ENCODE measurements around the gene SLC28A2.

DNA sequence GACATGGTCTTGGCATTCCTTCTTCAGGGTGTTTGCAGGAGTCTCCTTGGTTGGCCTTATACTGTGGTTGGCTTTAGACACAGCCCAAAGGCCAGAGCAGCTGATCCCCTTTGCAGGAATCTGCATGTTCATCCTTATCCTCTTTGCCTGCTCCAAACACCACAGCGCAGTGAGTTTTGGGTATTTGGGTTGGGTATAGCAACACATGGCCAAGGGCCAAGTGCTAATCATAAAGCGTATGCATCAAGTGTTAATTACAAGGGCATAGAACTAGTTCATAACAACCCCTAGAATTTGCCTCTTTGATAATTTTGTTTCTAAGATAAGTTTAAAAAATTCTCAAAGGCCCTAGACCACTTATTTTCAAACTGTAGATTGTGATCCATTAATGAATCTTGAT is 11.8 kb downstream of the SLC28A2 start:
- no peak for TF ChIP-seq CTCF (IDR thresholded peaks at IDR 0.05 in 2 of 3, conservative IDR thresholded peaks at IDR 0.05 in 1 of 3; ENCODE audit: insufficient read depth in 2 of 3, low read depth in 1 of 3, low read length in 3 of 3)
- no peak for TF ChIP-seq POLR2A (conservative IDR thresholded peaks at IDR 0.05)
- TF ChIP-seq, protein P1, sequence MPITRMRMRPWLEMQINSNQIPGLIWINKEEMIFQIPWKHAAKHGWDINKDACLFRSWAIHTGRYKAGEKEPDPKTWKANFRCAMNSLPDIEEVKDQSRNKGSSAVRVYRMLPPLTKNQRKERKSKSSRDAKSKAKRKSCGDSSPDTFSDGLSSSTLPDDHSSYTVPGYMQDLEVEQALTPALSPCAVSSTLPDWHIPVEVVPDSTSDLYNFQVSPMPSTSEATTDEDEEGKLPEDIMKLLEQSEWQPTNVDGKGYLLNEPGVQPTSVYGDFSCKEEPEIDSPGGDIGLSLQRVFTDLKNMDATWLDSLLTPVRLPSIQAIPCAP (CRISPR knock-in tag; IDR thresholded peaks at IDR 0.05; ENCODE audit: borderline replicate concordance): no peak
- no peak for TF ChIP-seq NCOA1 (IDR thresholded peaks at IDR 0.05; ENCODE audit: low read depth)
- TF ChIP-seq, protein P2, sequence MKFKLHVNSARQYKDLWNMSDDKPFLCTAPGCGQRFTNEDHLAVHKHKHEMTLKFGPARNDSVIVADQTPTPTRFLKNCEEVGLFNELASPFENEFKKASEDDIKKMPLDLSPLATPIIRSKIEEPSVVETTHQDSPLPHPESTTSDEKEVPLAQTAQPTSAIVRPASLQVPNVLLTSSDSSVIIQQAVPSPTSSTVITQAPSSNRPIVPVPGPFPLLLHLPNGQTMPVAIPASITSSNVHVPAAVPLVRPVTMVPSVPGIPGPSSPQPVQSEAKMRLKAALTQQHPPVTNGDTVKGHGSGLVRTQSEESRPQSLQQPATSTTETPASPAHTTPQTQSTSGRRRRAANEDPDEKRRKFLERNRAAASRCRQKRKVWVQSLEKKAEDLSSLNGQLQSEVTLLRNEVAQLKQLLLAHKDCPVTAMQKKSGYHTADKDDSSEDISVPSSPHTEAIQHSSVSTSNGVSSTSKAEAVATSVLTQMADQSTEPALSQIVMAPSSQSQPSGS (CRISPR knock-in tag; IDR thresholded peaks at IDR 0.05): no peak
- TF ChIP-seq, protein P3, sequence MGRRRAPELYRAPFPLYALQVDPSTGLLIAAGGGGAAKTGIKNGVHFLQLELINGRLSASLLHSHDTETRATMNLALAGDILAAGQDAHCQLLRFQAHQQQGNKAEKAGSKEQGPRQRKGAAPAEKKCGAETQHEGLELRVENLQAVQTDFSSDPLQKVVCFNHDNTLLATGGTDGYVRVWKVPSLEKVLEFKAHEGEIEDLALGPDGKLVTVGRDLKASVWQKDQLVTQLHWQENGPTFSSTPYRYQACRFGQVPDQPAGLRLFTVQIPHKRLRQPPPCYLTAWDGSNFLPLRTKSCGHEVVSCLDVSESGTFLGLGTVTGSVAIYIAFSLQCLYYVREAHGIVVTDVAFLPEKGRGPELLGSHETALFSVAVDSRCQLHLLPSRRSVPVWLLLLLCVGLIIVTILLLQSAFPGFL (CRISPR knock-in tag; IDR thresholded peaks at IDR 0.05): no peak
- no peak for TF ChIP-seq FOXP1 (CRISPR knock-in tag; IDR thresholded peaks at IDR 0.05)
